Spleen (tissue), 11 donors: ENCODE results near the gene RAI2. TPM values are rescaled to one million over a fixed set of nuclear protein-coding genes. Genes with fewer than 3 reads are reported as not detected.

ENCODE experiments used
- DNase-seq: peaks from one replicate; pipeline ENCODE4 v3.0.0-alpha.2; 2020
- H3K27ac ChIP-seq, 8 donors: fragments of 200-600 bp; sonication (generic) in 7 of 8; 1 replicate in 4 of 8; 2 replicates in 4 of 8; pipeline versions ENCODE4 v1.5.0 to v1.8.0; 2016 to 2021; ENCODE audit warnings: inconsistent platforms in 4 of 8, mild to moderate bottlenecking in 4 of 8, moderate library complexity in 1 of 8
- H3K27me3 ChIP-seq, 7 donors: fragments of 200-600 bp; sonication (generic) in 6 of 7; replicated peaks in 1 of 7; 1 replicate in 4 of 7; 2 replicates in 3 of 7; pipeline versions ENCODE4 v1.5.0 to v1.8.0; 2016 to 2021; ENCODE audit warnings: inconsistent platforms in 3 of 7, mild to moderate bottlenecking in 1 of 7
- H3K36me3 ChIP-seq, 6 donors: fragments of 200-600 bp; sonication (generic) in 5 of 6; 1 replicate in 4 of 6; 2 replicates in 2 of 6; pipeline versions ENCODE4 v1.5.0 to v1.8.0; 2016 to 2021; ENCODE audit warnings: inconsistent platforms in 2 of 6
- H3K4me1 ChIP-seq, 6 donors: fragments of 200-600 bp; sonication (generic) in 5 of 6; 1 replicate in 3 of 6; 2 replicates in 3 of 6; pipeline versions ENCODE4 v1.5.0 to v1.8.0; 2016 to 2021; ENCODE audit warnings: inconsistent platforms in 3 of 6
- H3K4me3 ChIP-seq, 8 donors: fragments of 200-600 bp; sonication (generic) in 7 of 8; 1 replicate in 4 of 8; 2 replicates in 4 of 8; pipeline versions ENCODE4 v1.5.0 to v1.8.0; 2016 to 2021; ENCODE audit warnings: inconsistent platforms in 4 of 8, mild to moderate bottlenecking in 4 of 8, moderate library complexity in 2 of 8
- H3K9me3 ChIP-seq, 8 donors: fragments of 200-600 bp; sonication (generic) in 7 of 8; 1 replicate in 4 of 8; 2 replicates in 4 of 8; pipeline versions ENCODE4 v1.5.0 to v1.8.0; 2016 to 2021; ENCODE audit warnings: inconsistent platforms in 4 of 8
- POLR2A ChIP-seq, 3 donors: fragments of 450-650 bp; IDR thresholded peaks; one replicate each; pipeline ENCODE4 v1.5.1; 2017; ENCODE audit warnings: antibody characterized with exemption in 3 of 3, mild to moderate bottlenecking in 1 of 3
- POLR2AphosphoS5 ChIP-seq, 3 donors: sonication (generic); formaldehyde crosslinking; IDR thresholded peaks; one replicate each; pipeline ENCODE4 v1.5.1; 2017; ENCODE audit warnings: antibody characterized with exemption in 3 of 3
- WGBS, 5 donors: extraction: QIAGEN DNeasy Blood & Tissue Kit in 3 of 5; methylation state at CpG; one replicate each; pipeline versions ENCODE4 v1.1.5 to v1.1.7; 2013 to 2018; 5-methylcytosine and 5-hydroxymethylcytosine counted together
- intact Hi-C: fragments of 100-400 bp; cut with DNase I; formaldehyde crosslinking; loops from one replicate; pipeline ENCODE4 v1.15.0; 2023; ENCODE audit warnings: low total_unique reads
- polyA plus RNA-seq, 3 donors: library from polyadenylated mRNA; stranded (reverse); fragments of 200-250 nt; gene quantifications; one replicate each; pipeline ENCODE4 v1.2.1, GENCODE V29; 2013
- total RNA-seq, 7 donors: library from RNA; depleted of rRNA in 3 of 7; stranded (reverse); fragments of >200 nt in 3 of 7; fragmentation: NEBNext Ultra II Directional in 4 of 7; extraction: Animal tissue kit (Norgen Biotek cat#: 25700) in 4 of 7; gene quantifications; one replicate each; pipeline versions ENCODE4 v1.1.0 to v1.2.1, GENCODE V29; 2016 to 2021
- TF ChIP-seq, protein P1 (sequence below), 11 experiments: fragments of 200-600 bp in 7 of 11; fragments of 450-650 bp in 4 of 11; sonication (generic) in 4 of 11; IDR thresholded peaks in 8 of 11; conservative IDR thresholded peaks in 3 of 11; 1 replicate in 7 of 11; 2 replicates in 4 of 11; pipeline versions ENCODE4 v1.4.0 to v1.8.0; 2016 to 2021; ENCODE audit warnings: antibody characterized with exemption in 11 of 11, inconsistent platforms in 4 of 11, mild to moderate bottlenecking in 1 of 11
- donor health status: healthy with polysubstance abuse.
- donor health status: DM: no; HTN: no; CAD: no; lungs with moderate emphysema.
- donor health status: DM: no; HTN: no; CAD: no.
- donor health status: Bipolar disorder and iron deficiency.
- donor health status: healthy.
- donor health status: DM: no; HTN: no; CAD: no.
- donor health status: DM: yes; HTN: yes; CAD: no.

The RAI2 gene
- total and polyA plus RNA-seq, 10 donors = 2.2 to 6.3 (median 4.0) TPM

DNA sequence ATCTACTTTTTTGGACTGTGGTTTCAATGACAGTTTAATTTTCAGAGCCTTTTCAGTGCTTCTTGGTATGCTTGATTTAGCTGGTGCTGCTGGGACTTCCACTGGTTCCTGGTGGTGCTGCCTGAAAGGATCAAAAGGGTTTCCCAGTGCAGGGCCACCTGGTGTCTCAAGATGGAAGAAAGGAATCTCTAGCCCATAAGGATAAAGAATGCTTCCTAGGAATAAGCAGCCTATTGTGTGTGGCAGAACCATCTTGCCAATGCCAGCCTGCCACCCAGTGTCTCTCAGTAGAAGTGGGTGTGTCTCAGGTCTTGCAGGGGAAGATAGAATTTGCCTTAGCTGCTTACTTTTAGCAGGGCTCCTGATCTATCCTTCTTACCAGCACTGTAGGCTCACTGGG lies 15.0 kb upstream of the RAI2 start:
- TF ChIP-seq, protein P1, sequence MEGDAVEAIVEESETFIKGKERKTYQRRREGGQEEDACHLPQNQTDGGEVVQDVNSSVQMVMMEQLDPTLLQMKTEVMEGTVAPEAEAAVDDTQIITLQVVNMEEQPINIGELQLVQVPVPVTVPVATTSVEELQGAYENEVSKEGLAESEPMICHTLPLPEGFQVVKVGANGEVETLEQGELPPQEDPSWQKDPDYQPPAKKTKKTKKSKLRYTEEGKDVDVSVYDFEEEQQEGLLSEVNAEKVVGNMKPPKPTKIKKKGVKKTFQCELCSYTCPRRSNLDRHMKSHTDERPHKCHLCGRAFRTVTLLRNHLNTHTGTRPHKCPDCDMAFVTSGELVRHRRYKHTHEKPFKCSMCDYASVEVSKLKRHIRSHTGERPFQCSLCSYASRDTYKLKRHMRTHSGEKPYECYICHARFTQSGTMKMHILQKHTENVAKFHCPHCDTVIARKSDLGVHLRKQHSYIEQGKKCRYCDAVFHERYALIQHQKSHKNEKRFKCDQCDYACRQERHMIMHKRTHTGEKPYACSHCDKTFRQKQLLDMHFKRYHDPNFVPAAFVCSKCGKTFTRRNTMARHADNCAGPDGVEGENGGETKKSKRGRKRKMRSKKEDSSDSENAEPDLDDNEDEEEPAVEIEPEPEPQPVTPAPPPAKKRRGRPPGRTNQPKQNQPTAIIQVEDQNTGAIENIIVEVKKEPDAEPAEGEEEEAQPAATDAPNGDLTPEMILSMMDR (IDR thresholded peaks at IDR 0.05 in 8 of 11, conservative IDR thresholded peaks at IDR 0.05 in 3 of 11) = no peak
- TF ChIP-seq POLR2AphosphoS5 (IDR thresholded peaks at IDR 0.05) (no peak), POLR2A (IDR thresholded peaks at IDR 0.05) (no peak)
- no peak for DNase-seq
- intact Hi-C loops = no loop called here
- peaks cover 0 to 16% (median 0%) of the 10 kb centered on the region in 7 donors for H3K27me3 ChIP-seq
- peaks cover 0 to 6% (median 0%) of the 10 kb centered on the region in 8 donors for H3K9me3 ChIP-seq
- H3K36me3 ChIP-seq = no peaks in the 10 kb centered on the region
- H3K4me3 ChIP-seq = no peak overlapping the region
- no peak overlapping the region for H3K27ac ChIP-seq
- no peaks in the 10 kb centered on the region for H3K4me1 ChIP-seq

DNA sequence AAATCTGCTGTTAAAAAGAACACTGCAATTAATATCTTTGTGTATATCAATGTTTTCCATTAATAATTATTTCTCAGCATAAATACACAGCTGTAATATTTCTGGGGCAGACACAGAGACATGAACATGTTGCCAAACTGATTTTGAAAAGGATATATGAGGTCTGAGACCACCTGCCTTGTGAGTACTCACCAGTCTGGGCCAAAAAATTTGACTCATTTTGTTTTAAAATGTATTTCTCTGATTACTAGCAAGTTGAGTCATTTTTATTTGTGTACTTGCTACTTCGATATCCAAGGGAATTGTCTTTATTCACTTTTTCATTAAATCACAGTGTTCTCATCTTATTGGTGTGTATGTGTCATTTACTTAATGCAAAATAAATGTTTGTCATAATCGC lies 8.5 kb upstream of the RAI2 start:
- TF ChIP-seq, protein P1 (IDR thresholded peaks at IDR 0.05 in 8 of 11, conservative IDR thresholded peaks at IDR 0.05 in 3 of 11) = no peak
- TF ChIP-seq POLR2A (IDR thresholded peaks at IDR 0.05) (no peak), POLR2AphosphoS5 (IDR thresholded peaks at IDR 0.05) (no peak)
- intact Hi-C loops = no loop called here
- peaks cover 0 to 6% (median 0%) of the 10 kb centered on the region in 8 donors for H3K9me3 ChIP-seq
- H3K27me3 ChIP-seq = peaks cover 0 to 4% (median 0%) of the 10 kb centered on the region in 7 donors
- no peak overlapping the region for H3K27ac ChIP-seq
- H3K4me3 ChIP-seq = no peak overlapping the region
- H3K36me3 ChIP-seq = no peaks in the 10 kb centered on the region
- no peak for DNase-seq
- no peaks in the 10 kb centered on the region for H3K4me1 ChIP-seq
- WGBS, 5 donors = 80 to 100% (median 92%) methylated on average over 2 of the region's 2 CpGs

DNA sequence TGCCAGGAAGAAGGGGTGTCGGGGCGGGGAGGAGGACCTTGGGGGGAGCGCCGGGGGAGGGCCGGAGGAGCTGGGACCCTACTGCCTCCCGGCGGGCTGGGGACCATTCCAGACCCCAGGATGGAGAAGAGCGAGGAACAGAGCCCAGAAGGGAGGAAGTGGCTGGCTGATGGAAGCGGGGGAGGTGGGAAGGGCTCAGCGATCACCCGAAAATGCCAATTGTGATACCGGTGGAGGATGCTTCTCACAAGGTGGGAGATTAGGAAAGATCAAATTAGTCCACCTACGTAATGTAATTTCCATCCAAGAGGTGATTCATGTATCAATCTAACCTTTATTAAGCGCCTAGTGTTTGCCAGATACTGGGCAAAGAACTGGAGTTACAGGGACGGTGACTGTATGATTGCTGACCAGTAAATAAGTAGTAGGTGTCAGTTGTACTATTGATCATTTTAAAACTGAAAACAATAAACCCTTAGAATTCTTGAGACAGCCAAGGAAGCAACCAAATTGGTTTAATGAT lies 452 bp upstream of the RAI2 start:
- H3K4me1 ChIP-seq = peaks cover 0 to 7% (median 2%) of the 10 kb centered on the region in 6 donors
- 4 to 55% (median 10%) methylated on average over 12 to 15 of the region's 15 CpGs for WGBS, 5 donors
- DNase-seq = no peak
- no peak overlapping the region for H3K27ac ChIP-seq
- H3K27me3 ChIP-seq = peaks cover 0 to 54% (median 16%) of the 10 kb centered on the region in 7 donors
- H3K9me3 ChIP-seq = no peaks in the 10 kb centered on the region
- no peaks in the 10 kb centered on the region for H3K36me3 ChIP-seq
- TF ChIP-seq, protein P1 (IDR thresholded peaks at IDR 0.05 in 8 of 11, conservative IDR thresholded peaks at IDR 0.05 in 3 of 11) = no peak
- TF ChIP-seq POLR2A (IDR thresholded peaks at IDR 0.05) = no peak
- no peak for TF ChIP-seq POLR2AphosphoS5 (IDR thresholded peaks at IDR 0.05)
- intact Hi-C loops = no loop called here
- H3K4me3 ChIP-seq = peak overlapping the region in 5 of 8 donors; percentile 20 to 67 (median 39)

DNA sequence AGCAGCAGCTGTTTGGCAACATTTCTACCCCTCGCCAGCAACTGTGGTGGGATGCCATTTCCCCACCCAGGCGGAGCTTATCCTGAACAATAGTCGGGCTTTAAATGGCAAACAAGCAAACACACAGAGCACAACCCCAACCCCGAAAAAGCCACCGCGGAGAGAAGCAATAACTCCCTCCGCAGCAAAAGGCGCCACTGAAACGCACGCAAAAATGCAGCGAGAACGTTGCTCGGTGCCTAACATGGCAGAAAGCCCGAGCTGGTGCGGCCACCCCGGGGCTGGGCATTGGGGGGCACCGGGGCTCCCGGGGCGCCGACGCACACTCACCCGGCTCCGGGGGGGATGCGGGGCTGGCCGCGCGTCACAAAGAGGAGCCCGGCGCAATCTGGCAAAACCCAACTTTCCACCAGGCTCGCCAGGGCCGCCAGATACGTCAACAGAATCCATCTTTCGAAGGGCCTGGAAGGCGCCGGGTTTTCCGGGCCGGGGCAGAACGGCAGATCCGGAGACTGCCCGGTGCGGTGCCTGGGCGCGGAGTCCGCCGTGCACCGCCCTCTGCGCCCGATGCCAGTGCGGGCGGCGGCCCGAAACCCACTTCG lies 818 bp downstream of the RAI2 start:
- H3K27ac ChIP-seq = peak overlapping the region in 2 of 8 donors; percentile 18 to 31
- TF ChIP-seq POLR2AphosphoS5 (IDR thresholded peaks at IDR 0.05) (no peak), POLR2A (IDR thresholded peaks at IDR 0.05) (no peak)
- DNase-seq = no peak
- intact Hi-C loops = no loop called here
- WGBS, 5 donors = 2 to 54% (median 19%) methylated on average over 15 to 53 of the region's 53 CpGs; no CpG with 5 or more reads in 1 of the 5 donors
- H3K4me3 ChIP-seq = peak overlapping the region; percentile 4 to 67 (median 30)
- H3K27me3 ChIP-seq = peaks cover 0 to 54% (median 16%) of the 10 kb centered on the region in 7 donors
- H3K36me3 ChIP-seq = no peaks in the 10 kb centered on the region
- peaks cover 0 to 7% (median 2%) of the 10 kb centered on the region in 6 donors for H3K4me1 ChIP-seq
- H3K9me3 ChIP-seq = no peaks in the 10 kb centered on the region
